Transverse colon (tissue), 4 donors: ENCODE data around the gene ASTN1. TPM values are rescaled to one million over a fixed set of nuclear protein-coding genes. Genes with fewer than 3 reads are reported as not detected.

ENCODE experiments used
- DNase-seq: peaks from one replicate; pipeline ENCODE4 v3.0.0-alpha.2; 2019
- H3K27ac ChIP-seq, 4 donors: fragments of 200-600 bp; sonication (generic); 2 replicates each; pipeline ENCODE4 v1.5.1; 2016 to 2018; ENCODE audit warnings: inconsistent platforms in 4 of 4
- H3K27me3 ChIP-seq: fragments of 200-600 bp; sonication (generic); 2 replicates; pipeline ENCODE4 v1.5.1; 2017; ENCODE audit warnings: inconsistent platforms
- H3K36me3 ChIP-seq, 4 donors: fragments of 200-600 bp; sonication (generic); 2 replicates each; pipeline ENCODE4 v1.5.1; 2017 to 2019; ENCODE audit warnings: inconsistent platforms in 4 of 4
- H3K4me1 ChIP-seq, 4 donors: fragments of 200-600 bp; sonication (generic); 2 replicates each; pipeline ENCODE4 v1.5.1; 2017 to 2020; ENCODE audit warnings: inconsistent platforms in 4 of 4
- H3K4me3 ChIP-seq, 4 donors: fragments of 200-600 bp; sonication (generic); 1 replicate in 1 of 4; 2 replicates in 3 of 4; pipeline versions ENCODE4 v1.5.1 to v1.6.1; 2017 to 2019; ENCODE audit warnings: inconsistent platforms in 4 of 4
- H3K9me3 ChIP-seq, 2 donors: fragments of 200-600 bp; sonication (generic); 2 replicates each; pipeline ENCODE4 v1.5.1; 2017 to 2019; ENCODE audit warnings: inconsistent platforms in 2 of 2
- CTCF ChIP-seq, 5 experiments: fragments of 200-600 bp in 3 of 5; fragments of 450-650 bp in 2 of 5; sonication (generic) in 3 of 5; IDR thresholded peaks; 1 replicate in 2 of 5; 2 replicates in 3 of 5; pipeline ENCODE4 v1.5.1; 2016 to 2017; ENCODE audit warnings: antibody characterized with exemption in 5 of 5, inconsistent platforms in 3 of 5, mild to moderate bottlenecking in 2 of 5, moderate library complexity in 1 of 5
- EP300 ChIP-seq: sonication (generic); formaldehyde crosslinking; IDR thresholded peaks from one replicate; pipeline ENCODE4 v1.6.1; 2017; ENCODE audit warnings: antibody characterized with exemption, low read depth
- POLR2A ChIP-seq: fragments of 450-650 bp; IDR thresholded peaks from one replicate; pipeline ENCODE4 v1.6.1; 2016; ENCODE audit warnings: antibody characterized with exemption, mild to moderate bottlenecking, moderate library complexity
- POLR2AphosphoS5 ChIP-seq, 3 donors: sonication (generic); formaldehyde crosslinking; IDR thresholded peaks; one replicate each; pipeline ENCODE4 v1.6.1; 2016; ENCODE audit warnings: antibody characterized with exemption in 3 of 3
- WGBS, 2 donors: methylation state at CpG; one replicate each; pipeline ENCODE4 v1.1.5; 2018; ENCODE audit warnings: low coverage in 1 of 2; 5-methylcytosine and 5-hydroxymethylcytosine counted together
- in situ Hi-C, 4 donors: fragments of 200-750 bp; cut with MboI; loops; one replicate each; pipeline versions ENCODE4 v1.15.0 to v1.15.1; 2017; ENCODE audit warnings: low sequenced_read_pairs in 3 of 4, low pct_ligation_motif_present in 1 of 4, low pct_unique_long_range_greater_than_20kb in 1 of 4
- intact Hi-C: fragments of 100-400 bp; cut with DNase I; formaldehyde crosslinking; loops from one replicate; pipeline ENCODE4 v1.15.1; 2023; ENCODE audit warnings: low total_unique reads
- total RNA-seq, 4 donors: library from RNA; depleted of rRNA; stranded (reverse); fragments of >200 nt; gene quantifications; one replicate each; pipeline ENCODE4 v1.1.0, GENCODE V29; 2016

The ASTN1 gene
- total RNA-seq, 4 donors from 2014 or later: 0.27 to 3.0 (median 0.74) TPM

GRCh38 chr1:176843352-176844297 is 320.9 kb downstream of the ASTN1 start:
- no peak for DNase-seq
- Histone ChIP-seq H3K4me3 (no peak overlapping the region), H3K9me3 (no peaks in the 10 kb centered on the region), H3K36me3 (no peaks in the 10 kb centered on the region), H3K27ac (no peak overlapping the region), H3K4me1 (no peaks in the 10 kb centered on the region), H3K27me3 (no peaks in the 10 kb centered on the region)
- in situ Hi-C loops: loop anchor here in 2 of 4 donors (25.0 kb wide), 1 partner anchor 281 kb away; no protein-coding TSS in a partner anchor
- WGBS, 2 donors: 20 to 28% methylated on average over 3 to 4 of the region's 4 CpGs
- intact Hi-C loops: loop anchor here (2.0 to 10.0 kb wide), 2 partner anchors 285 to 469 kb away; no protein-coding TSS in a partner anchor
- TF ChIP-seq CTCF (IDR thresholded peaks at IDR 0.05) (peak in 4 of 5 experiments; percentile 24 to 42 (median 32)), POLR2AphosphoS5 (IDR thresholded peaks at IDR 0.05) (no peak)

- no peak for DNase-seq
- Histone ChIP-seq H3K27me3 (no peaks in the 10 kb centered on the region), H3K4me3 (no peak overlapping the region), H3K27ac (no peak overlapping the region), H3K36me3 (no peaks in the 10 kb centered on the region), H3K4me1 (no peaks in the 10 kb centered on the region), H3K9me3 (no peaks in the 10 kb centered on the region)
- 45 to 69% methylated on average over 2 of the region's 2 CpGs for WGBS, 2 donors
- no peak for TF ChIP-seq CTCF (IDR thresholded peaks at IDR 0.05)
- no peak for TF ChIP-seq POLR2A
- TF ChIP-seq EP300: no peak
- no peak for TF ChIP-seq POLR2AphosphoS5 (IDR thresholded peaks at IDR 0.05)
- in situ Hi-C loops: loop anchor here in 2 of 4 donors (25.0 kb wide), 1 partner anchor 279 kb away; no protein-coding TSS in a partner anchor
- intact Hi-C loops: loop anchor here (10.0 kb wide), 1 partner anchor 466 kb away; no protein-coding TSS in a partner anchor
Observed at GRCh38 chr1:176841238-176841637, 323.3 kb downstream of the ASTN1 start.

GRCh38 chr1:176839216-176839615 is 325.3 kb downstream of the ASTN1 start:
- Histone ChIP-seq H3K4me1 (no peaks in the 10 kb centered on the region), H3K27ac (no peak overlapping the region), H3K27me3 (no peaks in the 10 kb centered on the region), H3K4me3 (no peak overlapping the region), H3K36me3 (no peaks in the 10 kb centered on the region), H3K9me3 (no peaks in the 10 kb centered on the region)
- TF ChIP-seq POLR2AphosphoS5 (IDR thresholded peaks at IDR 0.05) (no peak), CTCF (IDR thresholded peaks at IDR 0.05) (no peak), POLR2A (no peak), EP300 (no peak)
- DNase-seq: no peak
- intact Hi-C loops (no loop called here), in situ Hi-C loops (loop anchor here in 2 of 4 donors (25.0 kb wide), 1 partner anchor 277 kb away; no protein-coding TSS in a partner anchor)
- 86 to 90% methylated on average over 2 to 4 of the region's 4 CpGs for WGBS, 2 donors

- Histone ChIP-seq H3K4me1 (no peaks in the 10 kb centered on the region), H3K27ac (no peak overlapping the region), H3K36me3 (no peaks in the 10 kb centered on the region), H3K4me3 (no peak overlapping the region), H3K27me3 (no peaks in the 10 kb centered on the region), H3K9me3 (no peaks in the 10 kb centered on the region)
- in situ Hi-C loops (loop anchor here in 2 of 4 donors (25.0 kb wide), 1 partner anchor 276 kb away; no protein-coding TSS in a partner anchor), intact Hi-C loops (no loop called here)
- DNase-seq: no peak
- no peak for TF ChIP-seq CTCF (IDR thresholded peaks at IDR 0.05)
- TF ChIP-seq POLR2A: no peak
- no peak for TF ChIP-seq EP300
- TF ChIP-seq POLR2AphosphoS5 (IDR thresholded peaks at IDR 0.05): no peak
- WGBS, 2 donors: 49 to 54% methylated on average over 4 to 5 of the region's 5 CpGs
Observed at GRCh38 chr1:176838276-176838995, 326.1 kb downstream of the ASTN1 start.
